DOHH2 (cell line): ENCODE data around the gene CCDC149.

Experiments
- EZH2phosphoT487 ChIP-seq: fragments of 200-600 bp; sonication (generic); IDR thresholded peaks from 2 replicates; pipeline ENCODE4 v1.6.1; 2017; ENCODE audit warnings: borderline replicate concordance, mild to moderate bottlenecking, antibody characterized with exemption, low read length, moderate library complexity, mixed read lengths
- TF ChIP-seq, protein P1 (sequence below): fragments of 200-600 bp; sonication (generic); IDR thresholded peaks from one replicate; pipeline ENCODE4 v1.5.1; 2014; ENCODE audit warnings: antibody characterized with exemption, mild to moderate bottlenecking, low read depth, low read length; ENCODE audit not compliant: poor library complexity, severe bottlenecking

DNA sequence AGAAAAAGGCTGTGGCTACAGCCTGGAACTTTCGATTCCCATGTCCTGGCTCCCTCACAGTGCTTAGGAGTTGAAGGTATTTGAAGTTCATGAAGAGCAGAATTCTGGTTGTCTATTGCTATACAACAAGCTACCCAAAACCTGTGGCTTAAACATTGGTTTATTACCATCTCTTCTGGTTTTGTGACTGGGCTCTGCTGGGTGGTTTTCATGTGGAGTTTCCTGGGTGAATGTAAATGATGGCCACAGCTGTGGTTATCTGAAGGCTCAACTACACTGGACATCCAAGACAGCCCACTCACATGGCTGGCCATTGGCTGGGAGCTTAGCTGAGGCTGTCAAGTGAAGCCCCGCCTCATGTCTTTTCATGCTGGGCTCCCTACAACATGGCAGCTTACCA lies 7.2 kb upstream of the CCDC149 start:
- TF ChIP-seq, protein P1, sequence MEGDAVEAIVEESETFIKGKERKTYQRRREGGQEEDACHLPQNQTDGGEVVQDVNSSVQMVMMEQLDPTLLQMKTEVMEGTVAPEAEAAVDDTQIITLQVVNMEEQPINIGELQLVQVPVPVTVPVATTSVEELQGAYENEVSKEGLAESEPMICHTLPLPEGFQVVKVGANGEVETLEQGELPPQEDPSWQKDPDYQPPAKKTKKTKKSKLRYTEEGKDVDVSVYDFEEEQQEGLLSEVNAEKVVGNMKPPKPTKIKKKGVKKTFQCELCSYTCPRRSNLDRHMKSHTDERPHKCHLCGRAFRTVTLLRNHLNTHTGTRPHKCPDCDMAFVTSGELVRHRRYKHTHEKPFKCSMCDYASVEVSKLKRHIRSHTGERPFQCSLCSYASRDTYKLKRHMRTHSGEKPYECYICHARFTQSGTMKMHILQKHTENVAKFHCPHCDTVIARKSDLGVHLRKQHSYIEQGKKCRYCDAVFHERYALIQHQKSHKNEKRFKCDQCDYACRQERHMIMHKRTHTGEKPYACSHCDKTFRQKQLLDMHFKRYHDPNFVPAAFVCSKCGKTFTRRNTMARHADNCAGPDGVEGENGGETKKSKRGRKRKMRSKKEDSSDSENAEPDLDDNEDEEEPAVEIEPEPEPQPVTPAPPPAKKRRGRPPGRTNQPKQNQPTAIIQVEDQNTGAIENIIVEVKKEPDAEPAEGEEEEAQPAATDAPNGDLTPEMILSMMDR, result no peak
- TF ChIP-seq EZH2phosphoT487, result no peak
